HCT116 (cell line): ENCODE data around the gene TIMM10. TPM values are rescaled to one million over a fixed set of nuclear protein-coding genes. Genes with fewer than 3 reads are reported as not detected.

Experiments used
- ATAC-seq: fragments of 200-7000 bp; cut with Tn5 transposase; 2 replicates; pipeline ENCODE4 v1.9.1; 2020; ENCODE audit warnings: mild to moderate bottlenecking, moderate library complexity
- BruUV-seq: library from RNA; stranded (reverse); fragments of 400-500 nt; replicated peaks from 2 replicates; lab custom pipeline; 2021; lab: Mats Ljungman, UMichigan
- CTCF ChIA-PET: fragments of 300-600 bp; sonication (Branson Sonifier 250); formaldehyde crosslinking; loops from one replicate; lab custom pipeline; 2021; ENCODE audit warnings: antibody characterized with exemption; lab: Charles Lee
- POLR2A ChIA-PET: fragments of 300-600, 350-600 bp; sonication (Branson Sonifier 250); formaldehyde crosslinking; loops from one replicate; lab custom pipeline; 2021; ENCODE audit warnings: antibody characterized with exemption; lab: Charles Lee
- RAD21 ChIA-PET, 2 experiments: fragments of 300-600 bp; sonication (Branson Sonifier 250); formaldehyde crosslinking; loops; one replicate each; lab custom pipeline; 2023; ENCODE audit warnings: low total read pairs in 2 of 2; ENCODE audit not compliant: uncharacterized antibody in 2 of 2, unreplicated experiment in 2 of 2, low non-redundant PET in 1 of 2; lab: Charles Lee
- DNase-seq: peaks from one replicate; pipeline ENCODE4 v3.0.0-alpha.2; 2010; ENCODE audit warnings: low read depth, low spot score
- H2AFZ ChIP-seq: fragments of 200-600 bp; shearing (Covaris generic), sonication (generic); 2 replicates; pipeline ENCODE4 v1.6.1; 2017; ENCODE audit warnings: low read depth, mixed run types, mixed read lengths, antibody characterized with exemption, low read length; ENCODE audit not compliant: poor library complexity, severe bottlenecking
- H3K27ac ChIP-seq: 2 replicates; pipeline ENCODE4 v1.5.1; 2012; ENCODE audit warnings: low read depth, low read length
- H3K27me3 ChIP-seq: fragments of 200-600 bp; sonication (generic); 2 replicates; pipeline ENCODE4 v1.6.1; 2016; ENCODE audit warnings: mixed run types, low read length, mixed read lengths; ENCODE audit not compliant: insufficient read depth
- H3K36me3 ChIP-seq, 2 experiments: fragments of 200-500 bp in 1 of 2; fragments of 200-600 bp in 1 of 2; sonication (Bioruptor generic) in 1 of 2; sonication (generic) in 1 of 2; 2 replicates each; pipeline versions ENCODE4 v1.5.1 to v1.6.1; 2014 to 2016; ENCODE audit warnings: low read length in 2 of 2, inconsistent platforms in 1 of 2, mixed read lengths in 1 of 2, mixed run types in 1 of 2; ENCODE audit not compliant: insufficient read depth in 2 of 2, control insufficient read depth in 1 of 2
- H3K4me1 ChIP-seq, 2 experiments: fragments of 200-600 bp in 1 of 2; sonication (generic) in 1 of 2; 2 replicates each; pipeline versions ENCODE4 v1.5.1 to v1.6.1; 2012 to 2017; ENCODE audit warnings: low read length in 2 of 2, inconsistent platforms in 1 of 2, mild to moderate bottlenecking in 1 of 2, mixed read lengths in 1 of 2, mixed run types in 1 of 2, moderate library complexity in 1 of 2; ENCODE audit not compliant: insufficient read depth in 2 of 2, control insufficient read depth in 1 of 2
- H3K4me2 ChIP-seq: fragments of 200-600 bp; sonication (generic); 2 replicates; pipeline ENCODE4 v1.6.1; 2017; ENCODE audit warnings: mixed run types, low read length, mixed read lengths
- H3K4me3 ChIP-seq, 2 experiments: fragments of 200-600 bp in 1 of 2; sonication (generic) in 1 of 2; replicated peaks in 1 of 2; 2 replicates each; pipeline ENCODE4 v1.5.1; 2011 to 2016; ENCODE audit warnings: low read length in 2 of 2, control low read depth in 1 of 2, low read depth in 1 of 2, mild to moderate bottlenecking in 1 of 2, mixed read lengths in 1 of 2, mixed run types in 1 of 2
- H3K79me2 ChIP-seq: fragments of 200-600 bp; sonication (generic); 2 replicates; pipeline ENCODE4 v1.6.1; 2017; ENCODE audit warnings: mild to moderate bottlenecking, mixed run types, low read length, moderate library complexity, mixed read lengths; ENCODE audit not compliant: insufficient read depth
- H3K9ac ChIP-seq: fragments of 200-600 bp; sonication (generic); 2 replicates; pipeline ENCODE4 v1.6.1; 2016; ENCODE audit warnings: low read length, mixed read lengths
- H3K9me2 ChIP-seq: fragments of 200-600 bp; sonication (generic), shearing (Covaris generic); 2 replicates; pipeline ENCODE4 v1.6.1; 2017; ENCODE audit warnings: mixed run types, mild to moderate bottlenecking, moderate library complexity; ENCODE audit not compliant: insufficient read depth
- H3K9me3 ChIP-seq, 2 experiments: fragments of 200-500 bp in 1 of 2; fragments of 200-600 bp in 1 of 2; sonication (Bioruptor generic) in 1 of 2; sonication (generic) in 1 of 2; 2 replicates each; pipeline ENCODE4 v1.6.1; 2014 to 2017; ENCODE audit warnings: low read length in 2 of 2, mixed read lengths in 2 of 2, inconsistent platforms in 1 of 2, low read depth in 1 of 2, mild to moderate bottlenecking in 1 of 2, mixed run types in 1 of 2, moderate library complexity in 1 of 2; ENCODE audit not compliant: control insufficient read depth in 1 of 2, insufficient read depth in 1 of 2
- H4K20me1 ChIP-seq: fragments of 200-600 bp; sonication (generic), shearing (Covaris generic); 2 replicates; pipeline ENCODE4 v1.6.1; 2017; ENCODE audit warnings: mixed run types, mild to moderate bottlenecking, moderate library complexity; ENCODE audit not compliant: insufficient read depth
- CBX3 ChIP-seq: IDR thresholded peaks from 2 replicates; pipeline ENCODE4 v1.6.1; 2012; ENCODE audit warnings: low read depth
- EGR1 ChIP-seq: IDR thresholded peaks from 2 replicates; pipeline ENCODE4 v1.6.1; 2012; ENCODE audit warnings: low read depth
- POLR2A ChIP-seq: IDR thresholded peaks from 2 replicates; pipeline ENCODE4 v1.7.0; 2011; ENCODE audit warnings: borderline replicate concordance; ENCODE audit not compliant: insufficient read depth, insufficient read length; ENCODE audit errors: extremely low read depth
- POLR2AphosphoS5 ChIP-seq: IDR thresholded peaks from 2 replicates; pipeline ENCODE4 v1.6.1; 2011; ENCODE audit warnings: mild to moderate bottlenecking, low read depth, low read length, moderate library complexity
- SIN3A ChIP-seq: IDR thresholded peaks from 2 replicates; pipeline ENCODE4 v1.6.1; 2012; ENCODE audit warnings: low read depth
- TCF7L2 ChIP-seq: IDR thresholded peaks from 2 replicates; pipeline ENCODE4 v1.7.0; 2011; ENCODE audit warnings: borderline replicate concordance, inconsistent platforms; ENCODE audit not compliant: insufficient read depth, insufficient read length; ENCODE audit errors: extremely low read depth
- ZFX ChIP-seq: fragments of 450-650 bp; IDR thresholded peaks from 2 replicates; pipeline ENCODE4 v1.6.1; 2017
- intact Hi-C: fragments of 100-400 bp; cut with micrococcal nuclease; formaldehyde crosslinking; loops from 2 replicates; pipeline ENCODE4 v1.10.0; 2022
- total RNA-seq: library from RNA; stranded (reverse); gene quantifications from one replicate; pipeline ENCODE4 v1.2.1, GENCODE V29; 2021; ENCODE audit not compliant: unreplicated experiment
- TF ChIP-seq, protein P1 (sequence below): IDR thresholded peaks from 2 replicates; pipeline ENCODE4 v1.6.1; 2012

TIMM10 gene
- total RNA-seq, 1 experiment from 2014 or later, result 65.6 TPM

DNA sequence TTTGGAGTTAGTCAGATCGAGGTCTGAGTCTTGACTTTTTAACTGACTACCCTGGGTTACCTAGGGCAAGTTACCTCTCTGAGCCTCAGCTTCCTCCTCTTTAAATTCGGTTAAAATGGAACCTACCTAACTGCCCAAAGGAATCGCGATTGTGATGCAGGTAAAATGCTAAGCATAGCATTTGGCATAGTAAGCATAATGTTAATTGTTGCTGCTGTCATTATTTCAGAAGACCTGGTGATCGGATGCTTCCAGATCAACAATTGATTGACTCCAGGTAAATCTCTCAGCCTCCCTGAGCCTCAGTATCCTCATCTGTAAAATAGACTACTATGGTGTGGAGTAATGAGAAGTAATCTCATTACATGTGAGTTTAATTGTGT is 14.5 kb downstream of the TIMM10 start:
- Histone ChIP-seq H3K79me2 (no peaks in the 10 kb centered on the region), H3K9ac (peak overlapping the region; percentile 57), H3K27ac (no peak overlapping the region), H3K4me1 (peaks cover 3 to 15% of the 10 kb centered on the region in 2 experiments; a peak in 3 of 4 replicates), H4K20me1 (no peaks in the 10 kb centered on the region), H3K9me2 (no peaks in the 10 kb centered on the region), H3K4me2 (peak overlapping the region; percentile 96), H3K36me3 (no peaks in the 10 kb centered on the region), H3K4me3 (peak overlapping the region; percentile 70 to 73), H3K9me3 (no peaks in the 10 kb centered on the region), H3K27me3 (no peaks in the 10 kb centered on the region), H2AFZ (peak overlapping the region; percentile 95)
- POLR2A ChIA-PET, result interaction anchor here (1.2 to 2.4 kb wide), 3 partner anchors 22 to 170 kb away, joined by 3 to 7 read pairs (median 6); no protein-coding TSS in a partner anchor
- RAD21 ChIA-PET, result no interaction called here
- intact Hi-C loops, result no loop called here
- CTCF ChIA-PET, result interaction anchor here (1.1 to 2.7 kb wide), 5 partner anchors 11 to 58 kb away, joined by 3 to 15 read pairs (median 4); partner anchors contain the start of gene RTN4RL2
- ATAC-seq, result no peak
- TF ChIP-seq CBX3 (no peak), EGR1 (0 out of 2 replicates have a peak, but pooled peaks have one; percentile 10)
- DNase-seq, result no peak
- BruUV-seq, result no TSS peak

- POLR2A ChIA-PET, result interaction anchor here (1.2 to 2.4 kb wide), 2 partner anchors 22 to 170 kb away, joined by 3 to 7 read pairs; no protein-coding TSS in a partner anchor
- Histone ChIP-seq H3K4me1 (peaks cover 3 to 15% of the 10 kb centered on the region in 2 experiments; a peak in 3 of 4 replicates), H3K9ac (peak within 1 kb of the TSS; percentile 57), H3K9me2 (no peaks in the 10 kb centered on the region), H3K27ac (peak within 1 kb of the TSS; percentile 45; the same call in 1 of the 2 replicates), H4K20me1 (no peaks in the 10 kb centered on the region), H3K27me3 (no peaks in the 10 kb centered on the region), H3K4me3 (peak within 1 kb of the TSS; percentile 70 to 73), H3K36me3 (no peaks in the 10 kb centered on the region), H2AFZ (peak within 1 kb of the TSS; percentile 95), H3K4me2 (peak within 1 kb of the TSS; percentile 96), H3K79me2 (no peaks in the 10 kb centered on the region), H3K9me3 (no peaks in the 10 kb centered on the region)
- intact Hi-C loops, result no loop called here
- RAD21 ChIA-PET, result no interaction called here
- peak; percentile 5; the same call in 1 of the 2 replicates for TF ChIP-seq EGR1
- peak; percentile 64 for TF ChIP-seq POLR2A
- TF ChIP-seq ZFX, result peak; percentile 27; the same call in 1 of the 2 replicates
- TF ChIP-seq, protein P1, sequence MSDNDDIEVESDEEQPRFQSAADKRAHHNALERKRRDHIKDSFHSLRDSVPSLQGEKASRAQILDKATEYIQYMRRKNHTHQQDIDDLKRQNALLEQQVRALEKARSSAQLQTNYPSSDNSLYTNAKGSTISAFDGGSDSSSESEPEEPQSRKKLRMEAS, result peak; percentile 79
- no peak for TF ChIP-seq SIN3A
- peak; percentile 77 for TF ChIP-seq POLR2AphosphoS5
- no peak for TF ChIP-seq TCF7L2
- no TSS peak for BruUV-seq
- ATAC-seq (peak; percentile 84), DNase-seq (no peak)
- CTCF ChIA-PET, result interaction anchor here (1.1 to 2.7 kb wide), 5 partner anchors 11 to 57 kb away, joined by 3 to 15 read pairs (median 4); partner anchors contain the start of gene RTN4RL2
These were observed 15.1 kb downstream of the TIMM10 start, which contains the start of gene SLC43A1 for GRCh38 chr11:57515332-57516060. Gene SLC43A1 (minus strand): TSS chr11:57515702. CDS start chr11:57514111, 1,591 bp downstream.
